ENCODE measurements around the gene SLC12A6.
A peak's percentile ranks its signal among the peaks of the same experiment; 100 is the strongest.
"Not testable (repeated sequence)": the region's sequence is repeated elsewhere in the genome, so short reads cannot be mapped to it uniquely, and the experiment has no call there.

Gene SLC12A6

DNA sequence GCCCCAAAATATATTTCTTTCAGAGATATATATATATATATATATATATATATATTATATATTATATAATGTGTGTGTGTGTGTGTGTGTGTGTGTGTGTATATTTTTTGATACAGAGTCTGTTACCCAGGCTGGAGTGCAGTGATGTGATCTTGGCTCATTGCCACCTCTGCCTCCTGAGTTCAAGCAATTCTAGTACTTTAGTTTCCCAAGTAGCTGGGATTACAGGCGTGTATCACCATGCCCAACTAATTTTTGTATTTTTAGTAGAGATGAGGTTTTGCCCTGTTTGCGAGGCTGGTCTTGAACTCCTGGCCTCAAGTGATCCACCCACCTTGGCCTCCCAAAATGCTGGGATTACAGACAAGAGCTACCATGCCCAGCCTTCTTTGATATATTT lies 38.0 kb upstream of the SLC12A6 start:
- H3K79me1 ChIP-seq (ENCODE audit: low read length); H3K9ac ChIP-seq (ENCODE audit: low read length); H3K27ac ChIP-seq (ENCODE audit: low read depth, low read length); H2BK5ac ChIP-seq (ENCODE audit: low read depth, low read length, poor library complexity); H3K23ac ChIP-seq (ENCODE audit: low read length); H3K9me3 ChIP-seq (ENCODE audit: insufficient read depth, low read depth, low read length); H3K4me2 ChIP-seq (ENCODE audit: low read length); H3K4me1 ChIP-seq (ENCODE audit: control insufficient read depth in 1 of 2, insufficient read depth in 2 of 2, low read length in 2 of 2); H3K27me3 ChIP-seq (ENCODE audit: insufficient read depth, low read length); H2BK120ac ChIP-seq (ENCODE audit: insufficient read depth, low read length, poor library complexity); H2AFZ ChIP-seq (ENCODE audit: insufficient read depth, low read length, poor library complexity); H3K4ac ChIP-seq (ENCODE audit: low read depth, low read length); H4K12ac ChIP-seq (ENCODE audit: low read depth, low read length); H3K79me2 ChIP-seq (ENCODE audit: control insufficient read depth, insufficient read depth, low read length, poor library complexity); H2BK12ac ChIP-seq (ENCODE audit: low read length); H2AK5ac ChIP-seq (ENCODE audit: low read length); DNase-seq; H3K14ac ChIP-seq (ENCODE audit: low read length); H3K36me3 ChIP-seq (ENCODE audit: control insufficient read depth in 1 of 2, insufficient read depth in 2 of 2, low read length in 2 of 2); H3K4me3 ChIP-seq (ENCODE audit: low read depth, low read length); H4K8ac ChIP-seq (ENCODE audit: low read depth, low read length); H4K91ac ChIP-seq (ENCODE audit: low read depth, low read length); H3K18ac ChIP-seq (ENCODE audit: low read length): not testable (repeated sequence)
- WGBS (ENCODE audit: extremely low coverage, insufficient coverage, insufficient read length), result no CpG with 5 or more reads among the region's 2 CpGs

DNA sequence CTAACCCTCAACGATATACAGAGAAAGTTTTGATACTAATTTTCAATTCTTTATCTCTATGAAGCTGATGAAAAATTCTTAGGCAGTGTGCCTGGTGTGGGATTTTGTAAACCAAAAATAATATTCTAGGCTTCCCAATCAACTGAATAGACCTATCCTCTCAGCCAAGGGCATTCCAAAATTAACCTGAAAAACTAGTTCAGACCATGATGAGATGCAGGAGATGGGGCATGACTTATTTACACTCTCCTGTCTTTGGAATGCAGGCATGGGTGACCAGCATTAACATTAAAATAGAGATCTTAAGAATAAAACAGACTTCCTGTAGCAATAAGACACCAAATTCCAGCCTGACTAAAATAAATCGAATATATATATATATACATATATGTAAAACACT lies 37.2 kb upstream of the SLC12A6 start:
- H3K9ac ChIP-seq (ENCODE audit: low read length), result no peak overlapping the region
- no peaks in the 10 kb centered on the region for H3K79me1 ChIP-seq (ENCODE audit: low read length)
- peak; percentile 7 to 71 for DNase-seq
- no peak overlapping the region for H3K4ac ChIP-seq (ENCODE audit: low read depth, low read length)
- no peak overlapping the region for H2BK12ac ChIP-seq (ENCODE audit: low read length)
- no peak overlapping the region for H3K27ac ChIP-seq (ENCODE audit: low read depth, low read length)
- H2BK120ac ChIP-seq (ENCODE audit: insufficient read depth, low read length, poor library complexity), result no peak overlapping the region
- no peak overlapping the region for H3K14ac ChIP-seq (ENCODE audit: low read length)
- H3K4me2 ChIP-seq (ENCODE audit: low read length), result no peak overlapping the region
- H3K27me3 ChIP-seq (ENCODE audit: insufficient read depth, low read length), result no peaks in the 10 kb centered on the region
- H3K79me2 ChIP-seq (ENCODE audit: control insufficient read depth, insufficient read depth, low read length, poor library complexity), result no peaks in the 10 kb centered on the region
- H3K23ac ChIP-seq (ENCODE audit: low read length), result no peak overlapping the region
- H2AFZ ChIP-seq (ENCODE audit: insufficient read depth, low read length, poor library complexity), result no peak overlapping the region
- no peak overlapping the region for H3K4me3 ChIP-seq (ENCODE audit: low read depth, low read length)
- H4K12ac ChIP-seq (ENCODE audit: low read depth, low read length), result no peak overlapping the region
- no peak overlapping the region for H4K8ac ChIP-seq (ENCODE audit: low read depth, low read length)
- H3K9me3 ChIP-seq (ENCODE audit: insufficient read depth, low read depth, low read length), result peaks cover 6% of the 10 kb centered on the region
- WGBS (ENCODE audit: extremely low coverage, insufficient coverage, insufficient read length), result no CpG with 5 or more reads among the region's 2 CpGs
- H2BK5ac ChIP-seq (ENCODE audit: low read depth, low read length, poor library complexity), result no peak overlapping the region
- no peak overlapping the region for H4K91ac ChIP-seq (ENCODE audit: low read depth, low read length)
- no peak overlapping the region for H2AK5ac ChIP-seq (ENCODE audit: low read length)
- H3K4me1 ChIP-seq (ENCODE audit: control insufficient read depth in 1 of 2, insufficient read depth in 2 of 2, low read length in 2 of 2), result peaks cover 0 to 6% of the 10 kb centered on the region in 2 experiments
- H3K36me3 ChIP-seq (ENCODE audit: control insufficient read depth in 1 of 2, insufficient read depth in 2 of 2, low read length in 2 of 2), result no peaks in the 10 kb centered on the region
- no peak overlapping the region for H3K18ac ChIP-seq (ENCODE audit: low read length)

DNA sequence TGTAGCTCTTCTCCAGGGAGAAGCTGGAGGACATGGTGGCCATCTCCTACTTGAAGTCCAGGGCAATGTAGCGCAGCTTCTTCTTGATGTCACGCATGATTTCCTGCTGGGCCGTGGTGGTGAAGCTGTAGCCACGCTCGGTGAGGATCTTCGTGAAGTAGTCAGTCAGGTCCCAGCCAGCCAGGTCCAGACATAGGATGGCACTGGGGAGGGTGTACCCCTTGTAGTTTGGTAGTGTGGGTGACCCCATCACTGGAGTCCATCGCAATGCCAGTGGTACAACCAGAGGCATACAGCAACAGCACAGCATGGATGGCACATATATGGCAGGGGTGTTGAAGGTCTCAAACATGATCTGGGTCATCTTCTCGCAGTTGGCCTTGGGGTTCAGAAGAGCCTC lies 36.4 kb upstream of the SLC12A6 start:
- H3K27me3 ChIP-seq (ENCODE audit: insufficient read depth, low read length), result no peaks in the 10 kb centered on the region
- no peak overlapping the region for H3K9ac ChIP-seq (ENCODE audit: low read length)
- no peak for DNase-seq
- H2BK12ac ChIP-seq (ENCODE audit: low read length), result no peak overlapping the region
- no peak overlapping the region for H3K4me2 ChIP-seq (ENCODE audit: low read length)
- no peaks in the 10 kb centered on the region for H3K79me2 ChIP-seq (ENCODE audit: control insufficient read depth, insufficient read depth, low read length, poor library complexity)
- H4K8ac ChIP-seq (ENCODE audit: low read depth, low read length), result no peak overlapping the region
- no peak overlapping the region for H3K14ac ChIP-seq (ENCODE audit: low read length)
- H3K4me1 ChIP-seq (ENCODE audit: control insufficient read depth in 1 of 2, insufficient read depth in 2 of 2, low read length in 2 of 2), result peaks cover 2 to 6% of the 10 kb centered on the region in 2 experiments
- peak overlapping the region; percentile 16 for H3K4me3 ChIP-seq (ENCODE audit: low read depth, low read length)
- no peak overlapping the region for H2BK120ac ChIP-seq (ENCODE audit: insufficient read depth, low read length, poor library complexity)
- no peak overlapping the region for H3K4ac ChIP-seq (ENCODE audit: low read depth, low read length)
- H2BK5ac ChIP-seq (ENCODE audit: low read depth, low read length, poor library complexity), result no peak overlapping the region
- no peaks in the 10 kb centered on the region for H3K36me3 ChIP-seq (ENCODE audit: control insufficient read depth in 1 of 2, insufficient read depth in 2 of 2, low read length in 2 of 2)
- no peak overlapping the region for H2AFZ ChIP-seq (ENCODE audit: insufficient read depth, low read length, poor library complexity)
- no peak overlapping the region for H3K23ac ChIP-seq (ENCODE audit: low read length)
- peaks cover 6% of the 10 kb centered on the region for H3K9me3 ChIP-seq (ENCODE audit: insufficient read depth, low read depth, low read length)
- H2AK5ac ChIP-seq (ENCODE audit: low read length), result no peak overlapping the region
- H4K12ac ChIP-seq (ENCODE audit: low read depth, low read length), result no peak overlapping the region
- H3K27ac ChIP-seq (ENCODE audit: low read depth, low read length), result no peak overlapping the region
- no CpG with 5 or more reads among the region's 8 CpGs for WGBS (ENCODE audit: extremely low coverage, insufficient coverage, insufficient read length)
- H4K91ac ChIP-seq (ENCODE audit: low read depth, low read length), result no peak overlapping the region
- H3K18ac ChIP-seq (ENCODE audit: low read length), result no peak overlapping the region
- no peaks in the 10 kb centered on the region for H3K79me1 ChIP-seq (ENCODE audit: low read length)

DNA sequence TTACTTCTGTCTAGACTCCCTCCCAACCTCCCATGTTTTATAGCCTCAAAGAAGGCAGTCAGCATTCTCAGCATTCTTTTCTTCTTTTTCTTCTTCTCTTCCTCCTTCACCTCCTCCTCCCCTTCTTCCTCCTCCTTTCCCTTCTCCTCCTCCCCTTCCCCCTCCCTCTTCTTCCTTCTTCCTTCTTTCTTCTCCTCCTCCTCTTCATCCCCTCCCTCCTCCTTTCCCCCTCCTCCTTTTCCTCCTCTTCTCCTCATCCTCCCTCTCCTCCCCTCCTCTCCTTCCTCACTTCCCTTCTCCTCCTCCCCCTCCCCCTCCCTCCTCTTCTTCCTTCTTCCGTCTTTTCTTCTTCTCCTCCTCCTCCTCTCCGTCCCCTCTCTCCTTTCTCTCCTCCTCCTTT lies 33.1 kb upstream of the SLC12A6 start:
- no peak overlapping the region for H3K14ac ChIP-seq (ENCODE audit: low read length)
- no peak overlapping the region for H2BK5ac ChIP-seq (ENCODE audit: low read depth, low read length, poor library complexity)
- no peak overlapping the region for H3K18ac ChIP-seq (ENCODE audit: low read length)
- peaks cover 6% of the 10 kb centered on the region for H3K79me2 ChIP-seq (ENCODE audit: control insufficient read depth, insufficient read depth, low read length, poor library complexity)
- no peak overlapping the region for H2AFZ ChIP-seq (ENCODE audit: insufficient read depth, low read length, poor library complexity)
- no peak overlapping the region for H4K12ac ChIP-seq (ENCODE audit: low read depth, low read length)
- no peaks in the 10 kb centered on the region for H3K36me3 ChIP-seq (ENCODE audit: control insufficient read depth in 1 of 2, insufficient read depth in 2 of 2, low read length in 2 of 2)
- DNase-seq, result no peak
- no peak overlapping the region for H4K8ac ChIP-seq (ENCODE audit: low read depth, low read length)
- WGBS (ENCODE audit: extremely low coverage, insufficient coverage, insufficient read length), result no CpG with 5 or more reads among the region's 2 CpGs
- peaks cover 10% of the 10 kb centered on the region for H3K79me1 ChIP-seq (ENCODE audit: low read length)
- no peak overlapping the region for H3K4me2 ChIP-seq (ENCODE audit: low read length)
- no peak overlapping the region for H3K27ac ChIP-seq (ENCODE audit: low read depth, low read length)
- no peak overlapping the region for H3K9ac ChIP-seq (ENCODE audit: low read length)
- H3K4me1 ChIP-seq (ENCODE audit: control insufficient read depth in 1 of 2, insufficient read depth in 2 of 2, low read length in 2 of 2), result peaks cover 3 to 11% of the 10 kb centered on the region in 2 experiments
- H3K4ac ChIP-seq (ENCODE audit: low read depth, low read length), result no peak overlapping the region
- no peak overlapping the region for H2BK120ac ChIP-seq (ENCODE audit: insufficient read depth, low read length, poor library complexity)
- peaks cover 6% of the 10 kb centered on the region for H3K9me3 ChIP-seq (ENCODE audit: insufficient read depth, low read depth, low read length)
- no peak overlapping the region for H3K4me3 ChIP-seq (ENCODE audit: low read depth, low read length)
- no peak overlapping the region for H2AK5ac ChIP-seq (ENCODE audit: low read length)
- H3K23ac ChIP-seq (ENCODE audit: low read length), result no peak overlapping the region
- H3K27me3 ChIP-seq (ENCODE audit: insufficient read depth, low read length), result no peaks in the 10 kb centered on the region
- H2BK12ac ChIP-seq (ENCODE audit: low read length), result no peak overlapping the region
- peak overlapping the region; percentile 9 for H4K91ac ChIP-seq (ENCODE audit: low read depth, low read length)
